ENCODE measurements around the gene PHETA2.
"Not testable (repeated sequence)": the region's sequence is repeated elsewhere in the genome, so short reads cannot be mapped to it uniquely, and the experiment has no call there.

Gene PHETA2

DNA sequence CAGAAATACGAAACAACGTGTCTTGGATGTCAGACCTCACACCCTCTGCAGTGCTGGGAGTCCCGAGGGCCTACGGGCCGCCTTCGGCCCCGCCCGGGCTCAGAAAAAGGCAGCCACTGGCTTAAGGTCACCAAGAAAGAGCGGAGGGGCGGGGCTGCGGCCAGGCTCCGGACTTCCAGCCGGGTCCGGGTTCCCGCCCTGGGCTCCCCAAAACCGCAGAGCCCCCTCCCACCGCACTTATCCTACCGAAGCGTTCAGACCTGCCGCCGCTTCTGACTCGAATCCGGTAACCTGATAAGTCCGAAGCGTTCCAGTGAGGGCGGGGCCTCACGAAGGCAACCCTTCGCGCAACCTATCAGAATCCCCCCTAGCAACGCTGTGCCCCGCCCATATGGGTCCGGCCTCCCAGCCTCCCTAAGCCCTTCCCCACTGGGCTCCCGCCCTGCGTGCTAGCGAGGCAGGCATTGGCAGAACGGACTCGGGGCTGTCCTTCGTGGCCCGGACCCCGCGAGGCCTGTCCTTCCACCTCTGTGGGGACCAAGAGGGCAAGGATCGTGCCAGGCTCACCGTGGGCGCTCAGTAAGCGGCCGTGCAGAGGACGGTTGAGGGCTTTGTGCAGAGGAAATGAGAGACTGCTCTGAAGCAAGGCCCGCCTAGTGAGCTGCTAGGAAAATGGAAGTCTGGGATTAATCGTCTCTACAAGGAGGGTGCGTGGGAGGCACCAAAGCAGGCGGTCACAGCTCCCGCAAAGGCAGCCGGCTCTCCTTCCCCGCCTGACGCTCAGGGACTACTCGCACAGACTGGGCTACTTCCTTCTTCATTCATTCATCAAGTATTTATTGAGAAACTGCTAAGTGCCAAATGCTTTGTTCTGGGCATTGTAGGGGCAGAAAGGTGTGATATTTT, 3.3 kb upstream of the PHETA2 start, which contains the start of gene NAGA:
Gene NAGA (minus strand): TSS at position 296 of the 906 bp plus-strand sequence. CDS start 515 bp downstream, outside the sequence.
- FAIRE-seq, result no peak

DNA sequence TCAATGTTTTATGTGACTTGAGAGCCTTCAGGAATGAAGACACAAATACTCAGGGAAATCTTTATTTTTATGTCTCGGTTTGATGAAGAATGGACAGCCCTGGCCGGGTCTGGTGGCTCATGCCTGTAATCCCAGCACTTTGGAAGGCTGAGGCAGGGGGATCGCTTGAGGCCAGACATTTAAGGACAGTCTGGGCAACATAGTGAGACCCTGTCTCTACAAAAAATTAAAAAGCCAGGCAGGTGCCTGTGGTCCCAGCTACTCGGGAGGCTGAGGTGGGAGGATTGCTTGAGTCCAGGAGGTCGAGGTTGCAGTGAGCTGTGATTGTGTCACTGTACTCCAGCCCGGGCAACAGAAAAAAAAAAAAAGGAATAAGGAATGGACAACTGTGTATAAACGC, 2.5 kb upstream of the PHETA2 start:
- not testable (repeated sequence) for FAIRE-seq

DNA sequence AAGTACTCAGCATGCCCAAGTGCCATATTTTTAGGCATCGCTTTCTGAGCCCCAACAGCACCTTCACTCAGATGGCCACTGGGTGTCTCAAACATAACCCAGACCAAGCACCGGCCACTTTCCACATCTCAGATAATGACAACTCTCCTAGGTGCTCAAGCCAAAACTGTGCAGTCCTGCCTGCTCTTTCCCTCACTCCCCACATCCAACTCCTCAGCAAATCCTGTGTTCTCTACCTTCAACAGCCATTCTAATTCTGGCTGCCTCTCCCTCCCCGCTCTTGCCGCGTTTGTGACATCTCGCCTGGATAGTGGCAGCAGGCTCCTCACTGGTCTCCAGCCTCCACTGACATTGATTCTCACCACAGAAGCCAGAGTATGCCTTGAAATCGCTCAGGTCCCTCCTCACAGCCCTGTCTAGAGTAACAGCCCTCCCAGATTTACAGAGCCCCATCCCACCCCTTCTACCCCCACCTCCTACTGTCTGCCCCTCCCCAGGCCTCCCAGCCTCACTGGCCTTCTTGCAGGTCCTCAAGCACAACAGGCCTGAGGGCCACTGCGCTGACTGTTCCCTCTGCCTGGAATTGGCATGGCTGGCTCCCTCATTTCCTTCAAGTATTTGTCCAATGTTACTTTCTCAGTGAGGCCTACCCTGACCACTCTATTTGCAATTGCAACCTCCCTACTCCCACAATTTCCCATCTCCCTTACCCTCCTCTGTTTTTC, 1.3 kb upstream of the PHETA2 start:
- no peak for FAIRE-seq

DNA sequence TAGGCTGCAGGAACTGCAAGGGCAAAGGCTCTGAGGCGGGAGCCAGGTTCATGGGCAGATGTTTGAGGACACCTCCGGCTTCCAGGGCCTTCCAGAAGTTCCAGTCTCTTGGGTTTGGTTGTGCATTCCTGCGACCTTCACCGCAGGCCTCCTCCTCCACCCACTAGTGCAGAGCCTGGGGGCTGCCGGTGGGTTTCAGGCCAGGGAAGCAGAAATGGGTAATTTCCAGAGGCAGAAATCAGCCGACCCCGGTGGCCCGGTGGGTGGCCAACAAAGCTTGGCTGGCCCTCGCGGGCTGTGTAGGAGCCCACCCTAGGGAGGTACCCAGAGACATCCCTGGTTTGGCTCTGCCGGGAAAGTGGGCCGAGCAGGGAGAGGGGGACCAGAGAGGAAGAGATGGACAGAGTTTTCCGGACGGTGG, 417 bp upstream of the PHETA2 start:
- no peak for FAIRE-seq

DNA sequence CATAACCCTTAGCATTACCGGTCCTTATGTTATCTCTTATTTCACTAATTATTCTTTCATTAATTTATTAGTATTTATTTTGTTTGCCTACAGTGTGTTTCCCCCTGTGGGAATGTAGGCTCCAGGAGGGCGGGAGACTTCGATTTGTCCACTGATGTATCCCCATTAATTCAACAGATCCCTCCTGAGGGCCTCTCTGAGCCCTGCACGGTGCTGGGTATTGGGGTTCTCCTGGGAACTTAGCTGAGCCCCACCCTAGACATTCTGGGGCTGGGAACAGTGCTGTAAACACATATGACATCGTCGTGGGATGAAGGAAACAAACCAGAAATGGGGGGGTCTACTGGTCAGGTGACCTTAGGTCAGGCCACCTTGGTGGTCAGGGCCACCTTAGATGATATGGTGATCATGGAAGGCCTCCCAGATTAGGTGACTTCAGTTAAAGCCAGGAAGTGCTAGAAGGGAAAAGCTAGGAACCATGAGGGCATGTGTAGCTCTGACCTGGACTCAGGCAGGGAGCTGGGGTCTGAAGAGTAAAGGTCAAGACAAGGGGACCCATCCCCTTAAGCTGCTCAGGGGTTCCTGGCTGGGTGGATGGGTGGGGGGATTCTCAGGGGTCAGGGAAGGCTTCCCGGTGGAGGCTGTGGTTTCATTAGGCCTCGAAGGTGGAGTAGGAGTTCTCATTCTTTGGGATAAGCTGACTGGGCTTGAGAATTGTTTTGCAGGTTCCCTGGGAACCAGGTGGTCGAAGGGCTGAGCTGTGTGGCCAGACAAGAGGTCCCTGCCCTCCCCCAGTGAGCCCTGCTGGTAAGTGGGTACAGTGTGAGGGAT, 1.0 kb downstream of the PHETA2 start:
- no peak for FAIRE-seq

DNA sequence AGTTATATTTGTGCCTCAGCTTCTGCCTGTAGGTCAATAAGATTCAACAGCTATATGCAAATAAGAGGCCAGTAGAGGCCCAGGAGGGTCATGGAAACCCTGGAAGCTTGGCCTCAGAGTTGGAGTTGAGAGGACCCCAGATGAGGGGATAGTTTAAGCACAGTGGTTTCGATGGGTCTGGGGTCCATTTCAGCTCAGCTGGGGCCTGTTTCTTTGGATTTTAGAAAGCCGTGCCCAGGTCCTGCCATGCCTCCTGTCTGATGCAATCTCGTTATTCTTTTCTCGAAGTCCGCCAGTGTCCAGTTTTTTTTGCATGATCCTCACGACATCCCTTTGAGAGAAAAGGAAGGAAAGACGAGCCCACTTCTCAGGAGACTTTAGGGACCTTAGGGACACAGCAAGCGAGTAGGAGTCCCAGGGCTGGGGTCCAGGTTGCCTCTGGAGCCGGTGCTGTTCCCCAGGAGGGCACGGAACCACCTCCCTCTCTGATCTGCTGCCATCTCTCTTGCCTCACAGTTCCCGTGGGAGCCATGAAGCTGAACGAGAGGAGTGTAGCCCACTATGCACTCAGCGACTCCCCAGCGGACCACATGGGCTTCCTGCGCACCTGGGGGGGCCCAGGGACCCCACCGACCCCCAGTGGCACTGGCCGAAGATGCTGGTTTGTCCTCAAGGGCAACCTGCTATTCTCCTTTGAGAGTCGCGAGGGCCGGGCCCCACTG, 2.9 kb downstream of the PHETA2 start:
- FAIRE-seq, result no peak

DNA sequence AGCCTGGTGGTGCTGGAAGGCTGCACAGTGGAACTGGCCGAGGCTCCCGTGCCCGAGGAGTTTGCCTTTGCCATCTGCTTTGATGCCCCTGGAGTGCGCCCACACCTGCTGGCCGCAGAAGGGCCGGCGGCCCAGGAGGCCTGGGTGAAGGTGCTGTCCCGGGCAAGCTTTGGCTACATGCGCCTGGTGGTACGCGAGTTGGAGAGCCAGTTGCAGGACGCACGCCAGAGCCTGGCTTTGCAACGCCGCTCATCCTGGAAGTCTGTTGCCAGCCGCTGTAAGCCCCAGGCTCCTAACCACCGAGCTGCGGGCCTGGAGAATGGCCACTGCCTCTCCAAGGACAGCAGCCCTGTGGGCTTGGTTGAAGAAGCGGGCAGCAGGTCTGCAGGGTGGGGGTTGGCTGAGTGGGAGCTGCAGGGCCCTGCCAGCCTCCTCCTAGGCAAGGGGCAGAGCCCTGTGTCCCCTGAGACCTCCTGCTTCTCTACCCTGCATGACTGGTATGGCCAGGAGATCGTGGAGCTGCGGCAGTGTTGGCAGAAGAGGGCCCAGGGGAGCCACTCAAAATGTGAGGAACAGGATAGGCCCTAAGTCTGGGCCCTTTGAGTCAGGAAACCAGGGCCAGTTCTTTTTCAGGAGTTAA, 3.6 kb downstream of the PHETA2 start:
- FAIRE-seq, result no peak

DNA sequence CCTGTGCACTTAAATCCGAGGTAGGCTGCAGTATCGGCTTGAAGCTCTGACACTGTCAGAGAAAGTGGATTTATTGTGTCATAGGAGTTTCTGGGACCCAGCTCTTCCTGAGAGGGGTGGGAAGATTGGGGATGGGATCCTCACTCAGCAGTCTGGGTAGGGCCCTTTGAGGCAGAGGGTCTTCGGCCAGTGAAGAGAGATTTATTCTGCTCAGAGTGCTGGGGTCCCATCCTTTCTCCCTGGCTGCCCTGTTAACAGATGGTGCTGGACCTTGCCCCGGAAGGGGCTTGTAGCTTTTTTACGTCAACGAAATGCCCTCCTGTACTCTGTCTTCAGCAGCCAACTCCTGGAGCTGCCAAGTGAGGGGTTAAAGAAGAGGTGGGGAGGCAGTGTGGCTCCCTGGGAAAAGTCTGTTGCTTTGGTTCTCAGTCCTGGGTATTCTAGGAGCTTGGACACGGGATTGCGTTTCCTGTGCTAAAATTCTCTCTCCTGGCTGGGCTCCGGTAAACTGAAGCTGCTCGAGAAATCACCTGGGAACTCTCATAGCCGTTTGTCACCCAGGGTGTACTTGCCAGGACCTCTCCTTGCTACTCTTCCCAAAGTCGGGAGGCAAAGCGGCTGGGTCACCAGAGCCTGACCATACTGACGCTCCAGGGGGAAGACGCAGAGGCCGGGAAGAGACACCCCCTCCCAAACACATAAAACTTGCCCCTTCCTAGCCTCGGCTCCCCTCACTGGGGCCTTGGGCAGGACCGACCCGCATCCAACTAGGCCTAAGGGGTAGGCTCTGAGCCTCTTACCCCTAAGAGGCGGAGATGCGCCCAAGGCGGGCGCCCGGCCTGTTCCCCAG, 4.6 kb downstream of the PHETA2 start:
- FAIRE-seq, result no peak

DNA sequence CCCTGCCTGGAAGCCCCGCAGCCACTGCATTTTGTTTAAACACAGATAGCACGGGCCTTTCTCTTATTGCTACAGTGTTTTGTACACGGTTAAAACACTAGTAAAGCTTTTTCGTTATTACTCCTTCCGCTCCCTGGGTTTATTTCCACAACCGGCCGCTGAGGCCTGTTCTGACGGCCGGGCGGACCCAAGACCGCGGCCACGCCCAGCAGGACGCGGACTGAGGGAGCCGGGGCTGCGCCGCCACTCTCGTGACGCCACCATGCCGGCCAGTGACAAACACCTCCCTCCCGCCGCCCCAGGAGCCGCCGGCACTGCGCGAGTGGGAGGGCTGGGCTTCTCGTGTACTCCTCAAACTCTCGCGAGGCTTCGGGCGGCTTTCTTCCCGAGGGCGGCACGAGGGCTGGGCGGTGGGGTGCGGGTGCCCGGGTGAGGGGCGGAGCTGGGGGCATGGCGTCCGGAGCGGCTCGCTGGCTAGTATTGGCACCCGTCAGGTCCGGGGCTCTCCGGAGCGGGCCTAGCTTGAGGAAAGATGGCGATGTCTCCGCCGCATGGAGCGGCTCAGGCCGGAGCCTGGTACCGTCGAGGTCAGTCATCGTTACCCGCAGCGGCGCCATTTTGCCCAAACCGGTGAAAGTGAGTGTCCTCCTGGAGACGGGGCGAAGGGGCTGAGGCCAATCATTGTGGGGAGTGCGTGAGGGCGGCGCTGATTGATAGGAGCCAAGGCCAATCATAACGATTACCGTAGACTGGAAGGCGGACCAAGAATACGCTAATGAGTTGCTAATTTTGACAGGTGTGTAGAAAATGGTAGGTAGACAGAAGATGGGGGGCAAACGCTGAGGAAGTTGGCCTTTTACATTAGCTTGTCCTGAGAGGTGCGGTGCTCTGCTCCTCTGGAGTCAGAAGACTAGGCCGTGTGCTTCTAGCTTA, 5.5 kb downstream of the PHETA2 start, which contains the start of gene SMDT1:
Gene SMDT1 (plus strand): TSS at position 382 of the 933 bp plus-strand sequence. CDS start 69 bp downstream, at position 451.
- FAIRE-seq, result peak; percentile 87

DNA sequence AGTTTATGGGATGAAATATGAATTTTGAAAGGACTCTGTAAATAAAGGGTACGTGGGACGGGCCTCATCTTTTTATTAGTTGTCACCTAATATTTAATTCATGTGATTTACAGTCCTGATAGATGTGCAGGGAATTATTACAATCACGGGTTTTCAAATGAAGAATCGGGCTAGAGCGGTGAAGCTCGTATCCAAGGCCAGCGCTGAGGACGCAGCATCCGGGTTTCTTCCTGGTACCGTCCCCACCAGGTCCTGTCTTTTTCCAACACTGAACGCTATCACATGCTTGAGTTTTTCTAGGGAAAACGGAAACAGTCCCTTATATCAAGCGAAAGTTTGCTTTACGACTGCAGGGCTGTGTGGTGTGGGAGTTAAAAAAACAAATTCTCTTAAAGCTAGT, 6.2 kb downstream of the PHETA2 start:
- no peak for FAIRE-seq

DNA sequence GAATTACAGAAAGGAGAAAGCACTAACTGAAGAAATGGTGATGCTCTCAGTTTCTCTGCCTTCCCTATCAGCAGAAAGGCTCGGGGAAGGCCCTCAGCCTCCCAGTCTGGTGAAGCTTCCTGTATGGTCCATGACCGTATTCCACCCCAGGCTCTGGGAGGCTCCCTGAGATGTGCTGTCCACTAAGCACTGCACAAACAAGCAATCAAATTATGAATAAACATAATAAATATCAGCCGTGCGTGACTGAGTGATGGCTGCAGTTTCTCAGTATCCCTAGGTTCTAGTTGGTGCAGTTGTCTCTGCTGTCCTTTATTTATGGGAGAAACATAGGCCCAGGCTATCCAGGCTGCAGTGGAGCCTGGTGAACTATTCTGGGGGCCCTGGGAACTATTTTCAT, 9.1 kb downstream of the PHETA2 start:
- no peak for FAIRE-seq

DNA sequence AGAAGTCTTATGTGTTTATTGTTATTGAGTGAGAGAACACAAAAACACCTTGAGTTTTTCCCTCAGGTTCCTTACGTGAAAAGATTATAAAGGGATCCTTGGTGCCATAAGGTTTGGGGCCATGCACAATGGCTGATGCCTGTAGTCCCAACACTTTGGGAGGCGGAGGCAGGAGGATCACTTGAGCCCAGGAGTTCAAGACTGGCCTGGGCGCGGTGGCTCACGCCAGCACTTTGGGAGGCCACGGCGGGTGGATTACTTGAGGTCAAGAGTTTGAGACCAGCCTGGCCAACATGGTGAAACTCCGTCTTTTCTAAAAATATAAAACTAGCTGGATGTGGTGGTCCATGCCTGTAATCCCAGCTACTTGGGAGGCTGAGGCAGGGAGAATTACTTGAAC, 10.8 kb downstream of the PHETA2 start:
- FAIRE-seq, result no peak

DNA sequence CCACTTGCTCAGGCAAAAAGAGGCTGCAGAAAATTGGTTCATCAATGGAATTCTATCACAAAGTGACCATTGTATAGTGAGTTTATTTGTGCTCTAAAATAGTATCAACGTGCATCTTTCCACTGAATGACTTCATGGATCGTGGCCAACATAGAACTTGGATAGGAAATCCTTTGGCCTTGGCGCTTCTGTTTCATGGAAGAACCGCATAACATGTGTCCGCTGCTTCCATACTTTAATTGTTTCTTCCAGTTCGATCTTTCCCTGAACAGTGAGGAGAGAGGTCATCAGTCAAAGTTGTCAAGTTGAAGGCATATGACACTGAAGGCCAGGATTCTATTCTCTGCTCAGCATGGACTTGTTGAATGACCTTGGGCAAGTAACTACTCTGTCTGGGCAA, 12.0 kb downstream of the PHETA2 start:
- FAIRE-seq, result no peak

DNA sequence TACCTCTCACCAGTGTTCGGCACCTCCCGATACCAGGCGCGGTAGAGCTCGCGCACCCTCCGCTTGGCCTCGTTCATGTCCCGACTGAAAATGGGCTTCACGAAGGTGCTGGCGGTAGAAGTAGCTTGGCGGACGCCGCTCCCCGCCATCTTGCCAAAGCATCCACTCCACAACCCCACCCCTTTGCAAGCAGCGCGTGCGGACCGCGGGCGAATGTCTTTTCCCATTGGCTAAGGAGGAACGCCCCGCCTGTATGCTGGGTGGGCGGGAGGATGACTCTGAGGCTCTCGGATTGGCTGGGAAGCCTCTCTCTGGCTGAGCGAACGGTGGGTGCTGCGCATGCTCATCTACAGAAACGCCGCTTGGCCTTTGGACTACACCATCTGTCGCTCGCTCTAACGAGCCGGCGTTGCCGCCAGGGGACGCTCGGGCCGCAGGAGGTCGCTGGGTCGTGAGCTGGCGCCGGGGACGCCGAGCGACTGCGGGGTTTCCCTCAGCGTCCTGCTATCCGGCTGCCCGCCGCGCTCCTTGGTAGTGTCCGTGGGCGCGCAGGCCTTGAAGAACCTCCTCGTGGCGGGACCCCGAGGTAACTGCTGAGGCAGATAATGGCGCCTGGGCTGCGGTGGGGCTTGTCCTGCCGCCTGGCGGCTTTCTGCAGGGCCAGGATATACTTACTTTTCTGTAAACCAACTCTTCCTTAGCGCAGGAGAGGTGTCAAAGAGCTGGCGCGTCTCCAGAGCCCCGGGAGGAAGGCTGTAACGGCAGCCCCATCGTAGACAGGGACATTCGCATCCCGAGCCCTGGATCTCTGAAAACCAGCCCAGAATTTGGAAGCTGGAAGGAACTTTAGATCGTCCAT, 16.8 kb downstream of the PHETA2 start, which contains the start of gene NDUFA6:
Gene NDUFA6 (minus strand): TSS at position 177 of the 859 bp plus-strand sequence. CDS start 28 bp downstream, at position 149.
- peak; percentile 89 for FAIRE-seq

DNA sequence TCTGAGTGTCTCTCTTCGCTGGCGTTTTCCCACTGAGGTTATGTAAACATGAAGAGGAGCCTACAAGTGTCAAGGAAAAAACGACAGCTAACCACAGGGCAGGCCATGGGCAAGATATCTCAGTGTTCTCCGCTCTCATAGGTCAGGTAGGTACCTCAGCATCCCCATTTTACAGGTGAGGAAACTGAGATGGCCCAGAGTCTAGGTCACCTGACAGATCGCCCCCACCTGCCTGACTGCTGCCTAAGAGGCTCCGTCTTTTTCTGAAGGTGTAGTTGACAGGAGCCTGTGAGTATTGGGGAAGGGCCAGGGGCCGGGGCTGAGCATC, 17.4 kb downstream of the PHETA2 start:
- FAIRE-seq, result no peak

DNA sequence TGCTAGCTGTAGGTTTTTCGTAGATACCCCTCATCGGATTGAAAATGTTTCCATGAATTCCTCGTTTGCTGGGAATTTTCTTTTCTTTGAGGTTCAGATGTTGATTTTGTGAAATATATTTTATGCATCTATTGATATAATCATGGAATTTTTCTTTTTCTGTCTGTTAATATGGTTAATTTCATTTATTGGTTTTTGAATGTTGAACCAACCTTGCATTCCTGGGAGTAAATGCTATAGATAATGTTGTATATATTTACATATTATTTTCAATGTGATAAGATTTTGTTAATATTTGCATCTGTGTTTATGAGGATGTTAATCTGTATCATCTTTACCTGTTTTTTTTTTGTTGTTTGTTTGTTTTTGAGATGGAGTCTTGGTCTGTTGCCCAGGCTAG, 27.2 kb downstream of the PHETA2 start:
- FAIRE-seq, result no peak

DNA sequence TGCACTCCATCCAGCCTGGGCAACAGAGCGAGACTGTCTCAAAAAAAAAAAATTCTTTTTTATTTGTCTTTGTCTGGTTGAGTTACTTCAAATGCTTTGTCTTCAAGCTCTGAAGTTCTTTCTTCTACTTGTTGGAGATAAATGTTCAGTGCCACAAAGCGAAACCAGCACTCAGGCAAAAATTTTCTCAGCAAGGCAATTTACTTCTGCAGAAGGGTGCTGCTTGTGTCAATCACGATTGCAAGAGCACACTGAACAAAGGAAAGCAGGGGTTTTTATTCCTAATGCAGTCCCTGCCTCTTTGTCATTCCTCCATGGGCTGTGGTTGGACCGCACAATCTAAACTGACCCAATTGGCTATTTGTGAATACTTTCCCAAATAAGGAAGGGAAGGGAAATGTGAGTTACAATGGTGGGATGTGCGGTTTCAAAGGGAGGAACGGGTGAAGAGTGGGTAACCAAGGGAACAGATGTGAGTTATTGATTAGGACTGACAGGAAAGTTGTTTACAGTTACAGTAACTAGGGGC, 30.3 kb downstream of the PHETA2 start:
- not testable (repeated sequence) for FAIRE-seq

DNA sequence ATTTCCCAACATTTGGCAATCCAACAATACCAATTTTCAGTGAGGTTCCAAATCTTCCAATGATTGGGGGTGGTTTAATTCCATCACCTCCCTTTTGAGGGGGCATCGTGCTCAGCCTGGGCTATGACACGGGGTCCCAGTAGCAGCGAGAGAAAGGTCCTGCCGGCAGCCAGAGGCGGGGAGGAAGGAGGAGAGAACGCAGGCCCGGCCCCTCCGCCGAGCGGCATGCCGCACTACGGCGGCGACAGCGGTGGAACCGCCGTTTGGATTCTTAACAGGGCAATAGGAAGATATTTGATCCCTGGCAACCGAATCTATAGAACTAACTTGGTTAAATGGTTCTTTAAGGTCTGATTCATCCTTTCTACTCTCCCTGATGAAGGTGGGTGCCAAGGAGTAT, 34.8 kb downstream of the PHETA2 start:
- FAIRE-seq, result no peak
